Activated naive CD8-positive, alpha-beta T cell treated with anti-CD3 and anti-CD28 coated beads, Interleukin-2, amount 50 U/mL, for 16 hours (primary cell): ENCODE data around the gene NPHS1.
"Not testable (repeated sequence)": the region's sequence is repeated elsewhere in the genome, so short reads cannot be mapped to it uniquely, and the experiment has no call there.

Experiments
- DNase-seq: peaks from one replicate; pipeline ENCODE4 v3.0.0-alpha.2; 2020; ENCODE audit warnings: low read depth, low spot score

NPHS1 gene, protein sequence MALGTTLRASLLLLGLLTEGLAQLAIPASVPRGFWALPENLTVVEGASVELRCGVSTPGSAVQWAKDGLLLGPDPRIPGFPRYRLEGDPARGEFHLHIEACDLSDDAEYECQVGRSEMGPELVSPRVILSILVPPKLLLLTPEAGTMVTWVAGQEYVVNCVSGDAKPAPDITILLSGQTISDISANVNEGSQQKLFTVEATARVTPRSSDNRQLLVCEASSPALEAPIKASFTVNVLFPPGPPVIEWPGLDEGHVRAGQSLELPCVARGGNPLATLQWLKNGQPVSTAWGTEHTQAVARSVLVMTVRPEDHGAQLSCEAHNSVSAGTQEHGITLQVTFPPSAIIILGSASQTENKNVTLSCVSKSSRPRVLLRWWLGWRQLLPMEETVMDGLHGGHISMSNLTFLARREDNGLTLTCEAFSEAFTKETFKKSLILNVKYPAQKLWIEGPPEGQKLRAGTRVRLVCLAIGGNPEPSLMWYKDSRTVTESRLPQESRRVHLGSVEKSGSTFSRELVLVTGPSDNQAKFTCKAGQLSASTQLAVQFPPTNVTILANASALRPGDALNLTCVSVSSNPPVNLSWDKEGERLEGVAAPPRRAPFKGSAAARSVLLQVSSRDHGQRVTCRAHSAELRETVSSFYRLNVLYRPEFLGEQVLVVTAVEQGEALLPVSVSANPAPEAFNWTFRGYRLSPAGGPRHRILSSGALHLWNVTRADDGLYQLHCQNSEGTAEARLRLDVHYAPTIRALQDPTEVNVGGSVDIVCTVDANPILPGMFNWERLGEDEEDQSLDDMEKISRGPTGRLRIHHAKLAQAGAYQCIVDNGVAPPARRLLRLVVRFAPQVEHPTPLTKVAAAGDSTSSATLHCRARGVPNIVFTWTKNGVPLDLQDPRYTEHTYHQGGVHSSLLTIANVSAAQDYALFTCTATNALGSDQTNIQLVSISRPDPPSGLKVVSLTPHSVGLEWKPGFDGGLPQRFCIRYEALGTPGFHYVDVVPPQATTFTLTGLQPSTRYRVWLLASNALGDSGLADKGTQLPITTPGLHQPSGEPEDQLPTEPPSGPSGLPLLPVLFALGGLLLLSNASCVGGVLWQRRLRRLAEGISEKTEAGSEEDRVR (N-terminal part only)

DNA sequence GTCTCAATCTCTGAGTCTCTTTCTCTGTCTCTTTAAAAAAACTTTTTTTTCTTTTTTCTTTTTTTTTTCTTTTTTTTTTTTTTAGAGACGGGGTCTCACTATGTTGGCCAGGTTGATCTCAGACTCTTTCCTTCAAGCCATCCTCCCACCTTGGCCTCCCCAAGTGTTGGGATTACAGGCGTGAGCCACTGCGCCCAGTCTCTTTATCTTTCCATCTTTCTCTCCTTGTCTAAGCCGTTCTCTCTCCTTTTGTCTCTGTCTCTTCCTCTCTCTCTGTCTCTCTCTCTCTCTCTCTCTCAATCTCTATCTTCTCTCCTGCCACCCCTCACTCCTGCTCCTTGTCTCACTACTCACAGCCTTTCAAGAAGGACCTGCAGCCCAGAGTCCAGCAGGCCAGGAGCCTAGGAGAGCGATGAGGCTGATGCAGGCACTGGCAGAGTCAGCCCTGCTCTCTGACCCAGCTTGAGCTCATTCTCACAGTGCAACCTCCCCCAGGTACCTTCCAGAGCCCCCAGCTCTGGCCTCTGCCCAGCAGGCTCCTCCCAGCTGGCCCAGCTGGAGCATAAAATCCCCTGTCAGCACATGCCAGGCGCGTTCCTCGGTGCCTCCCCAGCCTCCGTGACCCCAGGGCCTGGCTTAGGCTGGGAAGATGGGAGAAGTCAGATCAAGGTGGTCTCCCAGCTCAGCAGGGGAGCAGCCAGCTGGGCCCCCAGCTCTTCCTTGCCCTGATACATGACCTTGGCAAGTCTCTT, at the start of gene NPHS1:
Gene NPHS1, minus strand, starts transcription at position 476 of the 752 bp plus-strand sequence. CDS start 667 bp downstream, outside the sequence.
- DNase-seq, result no peak

DNA sequence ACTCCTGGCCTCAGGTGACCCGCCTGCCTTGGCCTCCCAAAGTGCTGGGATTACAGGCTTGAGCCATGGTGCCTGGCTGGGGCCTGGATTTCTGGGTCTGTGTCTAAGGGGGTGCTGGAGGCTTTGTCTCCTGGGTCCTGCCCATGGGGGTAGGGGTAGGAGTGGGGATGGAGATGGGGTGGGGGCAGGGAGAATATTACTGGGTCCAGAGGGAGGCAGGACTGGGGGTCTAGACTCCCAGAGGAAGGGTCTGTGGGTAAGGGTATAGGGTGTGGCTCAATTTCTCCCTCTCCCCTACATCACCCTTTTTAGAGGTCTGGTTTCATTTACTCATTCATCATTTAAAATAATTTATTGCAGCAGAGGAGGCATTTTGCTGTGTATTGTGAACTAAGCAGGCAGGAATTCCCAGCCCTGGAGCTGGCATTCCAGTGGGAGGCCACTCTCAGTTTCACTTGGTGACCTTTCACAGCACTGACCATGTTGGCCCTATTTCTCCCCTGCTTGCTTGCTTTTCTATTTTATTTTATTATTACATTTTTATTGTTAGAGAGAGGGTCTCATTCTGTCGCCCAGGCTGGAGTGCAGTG, 48.8 kb upstream of the NPHS1 start:
- no peak for DNase-seq

DNA sequence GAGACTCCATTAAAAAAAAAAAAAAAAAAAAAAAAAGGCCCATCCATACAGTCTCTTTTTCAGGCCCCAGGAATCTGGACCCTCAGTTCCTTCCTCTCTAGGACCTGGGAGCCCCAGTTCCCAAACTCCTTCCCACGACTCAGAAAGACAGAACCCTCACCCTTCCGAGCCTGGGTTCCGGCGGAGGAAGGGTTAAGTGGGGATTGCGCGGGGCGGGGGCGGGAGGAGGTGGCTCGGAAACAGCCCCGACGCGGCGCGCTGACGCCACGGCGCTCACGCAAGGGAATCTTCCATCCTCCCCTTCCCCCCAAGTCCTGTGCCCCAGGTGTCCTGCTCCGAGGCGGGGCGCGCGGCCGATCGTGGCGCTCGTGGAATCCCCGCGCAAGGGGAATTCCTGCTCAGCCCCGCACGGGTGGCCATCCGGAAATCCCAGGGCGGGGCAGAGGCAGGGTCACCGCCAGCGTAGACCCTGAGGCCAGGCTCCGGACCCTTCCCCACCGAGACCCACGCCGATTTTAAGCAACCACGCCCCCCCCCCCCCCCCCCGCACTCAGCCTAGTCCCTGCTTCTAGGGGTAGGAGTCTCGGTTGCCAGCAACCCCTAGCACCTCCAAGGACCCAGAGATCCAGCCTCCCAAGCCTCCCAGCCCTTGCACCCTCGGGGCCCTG, 47.4 kb upstream of the NPHS1 start:
- peak; percentile 70 for DNase-seq

DNA sequence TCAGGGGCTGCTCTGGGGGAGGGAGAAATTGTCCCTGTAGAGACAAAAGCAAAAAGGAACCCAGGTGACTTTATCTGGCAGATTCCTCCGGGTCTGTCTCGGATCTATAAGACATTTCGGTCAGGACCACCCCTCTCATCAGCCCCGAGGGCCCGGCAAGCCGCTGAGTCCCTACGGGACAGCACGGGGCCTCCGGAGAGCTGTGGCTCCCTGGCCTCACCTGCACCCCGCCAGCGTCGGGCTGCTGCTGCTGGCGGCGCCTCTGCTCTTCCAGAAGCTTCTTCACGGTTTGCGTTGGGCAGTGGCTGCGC, 46.1 kb upstream of the NPHS1 start:
- no peak for DNase-seq

DNA sequence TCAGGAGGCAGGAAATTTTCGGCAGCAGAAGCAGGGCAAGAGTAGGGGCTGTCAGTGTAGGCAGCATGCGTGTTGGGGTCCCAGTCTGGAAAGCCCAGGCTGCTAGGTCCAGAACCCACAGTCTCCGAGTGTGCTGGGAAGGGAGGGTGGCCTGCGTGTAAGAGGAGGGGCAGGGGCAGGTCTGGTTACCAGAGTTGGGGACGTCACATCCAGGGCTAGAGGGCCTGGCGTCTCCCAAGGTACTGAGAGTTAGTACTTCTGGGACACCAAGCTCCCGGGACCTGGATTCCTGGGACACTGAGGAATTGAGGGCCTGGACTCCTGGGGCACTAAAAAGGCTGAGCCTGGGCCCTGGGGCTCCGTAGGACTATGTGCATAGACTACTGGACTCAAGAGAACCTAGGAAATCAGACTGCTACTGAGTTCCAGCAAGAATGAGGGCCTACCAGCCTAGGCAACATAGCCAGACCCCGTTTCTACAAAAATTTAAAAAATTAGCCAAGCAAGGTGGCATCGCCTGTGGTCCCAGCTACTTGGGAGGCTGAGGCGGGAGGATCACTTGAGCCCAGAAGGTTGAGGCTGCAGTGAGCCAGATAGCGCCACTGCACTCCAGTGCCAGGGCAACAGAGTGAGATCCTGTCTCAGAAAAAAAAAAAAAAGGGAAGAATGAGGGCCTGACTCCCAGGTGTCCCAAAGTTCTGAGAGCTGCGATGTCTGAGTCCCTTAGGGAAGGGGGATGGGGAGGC, 45.6 kb upstream of the NPHS1 start:
- DNase-seq, result no peak

DNA sequence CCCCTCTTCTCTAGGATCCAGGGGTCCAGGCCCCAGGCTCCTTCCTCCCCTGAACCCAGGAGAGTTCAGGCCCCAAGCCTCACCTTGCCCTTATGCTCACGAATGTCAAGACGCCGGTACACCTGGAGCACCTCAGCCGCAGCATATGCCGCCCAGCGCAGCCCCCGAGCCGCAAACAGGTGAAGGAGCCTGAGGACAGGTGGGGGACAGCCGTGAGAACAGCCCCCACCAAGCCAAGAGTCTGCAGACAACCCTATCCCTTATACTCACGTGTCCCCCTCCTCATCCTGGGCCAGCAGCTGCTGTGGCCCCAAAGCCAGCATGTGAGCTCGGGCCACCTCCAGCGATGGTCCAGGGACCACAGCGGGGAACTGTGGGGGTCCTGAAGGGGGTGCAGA, 44.3 kb upstream of the NPHS1 start:
- DNase-seq, result no peak

DNA sequence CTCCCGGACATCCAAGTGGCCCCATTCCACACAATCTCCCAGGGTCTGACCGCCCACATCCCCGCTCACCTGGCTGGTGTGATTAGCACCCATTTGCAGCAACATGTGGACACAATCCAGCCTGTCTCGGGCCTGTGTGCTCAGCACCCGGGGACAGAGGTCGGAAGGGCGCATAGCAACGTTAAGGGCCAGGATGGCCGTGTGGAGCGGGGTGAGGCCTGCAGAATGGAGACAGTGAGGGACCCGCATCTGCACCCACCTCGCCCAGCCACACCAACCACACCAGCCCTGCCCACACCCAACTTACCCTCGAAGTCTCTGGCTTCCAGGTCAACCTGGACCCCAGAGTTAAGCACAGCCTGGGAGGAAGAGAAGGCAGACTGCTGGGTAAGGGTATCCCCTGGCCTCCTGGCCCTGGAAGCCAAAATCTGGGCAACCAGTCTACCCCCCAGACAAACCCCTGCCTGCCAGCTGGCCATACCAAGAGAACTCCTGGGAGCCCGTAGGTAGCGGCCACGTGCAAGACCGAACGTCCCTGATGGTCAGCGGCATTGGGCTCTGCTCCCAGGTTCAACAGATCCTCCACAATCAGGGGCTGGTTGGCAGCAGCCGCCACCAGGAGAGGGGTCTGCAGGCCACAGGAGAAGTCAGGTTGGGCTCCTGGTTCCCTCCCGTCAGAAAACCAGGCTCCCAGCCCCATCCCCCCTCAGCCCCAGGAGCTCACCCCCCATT, 43.8 kb upstream of the NPHS1 start:
- no peak for DNase-seq

DNA sequence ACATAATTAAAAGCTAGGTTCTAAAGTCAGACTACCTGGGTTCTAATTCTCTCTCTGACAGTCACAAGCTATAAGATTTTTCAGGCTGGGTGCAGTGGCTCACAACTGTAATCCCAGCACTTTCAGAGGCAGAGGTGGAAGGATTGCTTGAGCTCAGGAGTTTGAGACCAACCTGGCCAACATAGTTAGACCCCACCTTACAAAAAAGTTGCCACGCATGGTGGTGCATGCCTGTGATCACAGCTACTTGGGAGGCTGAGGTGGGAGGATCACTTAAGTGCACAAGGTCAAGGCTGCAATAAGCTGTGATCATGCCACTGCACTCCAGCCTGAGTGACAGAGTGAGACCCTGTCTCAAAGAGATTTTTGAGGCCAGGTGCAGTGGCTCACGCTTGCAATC, 42.0 kb upstream of the NPHS1 start:
- no peak for DNase-seq

DNA sequence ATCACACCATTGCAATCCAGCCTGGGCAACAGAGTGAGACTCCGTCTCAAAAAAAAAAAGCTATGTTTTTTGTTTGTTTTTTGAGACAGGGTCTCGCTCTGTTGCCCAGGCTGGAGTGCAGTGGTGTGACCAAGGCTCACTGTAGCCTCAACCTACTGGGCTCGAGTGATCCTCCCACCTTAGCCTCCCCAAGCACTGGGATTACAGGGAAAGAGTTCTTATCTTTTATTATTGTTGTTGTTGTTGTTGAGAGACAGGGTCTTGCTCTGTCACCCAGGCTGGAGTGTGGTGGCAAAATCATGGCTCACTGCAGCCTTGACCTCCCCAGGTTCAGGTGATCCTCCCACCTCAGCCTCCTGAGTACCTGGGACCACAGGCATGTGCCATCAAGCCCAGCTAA, 39.5 kb upstream of the NPHS1 start:
- DNase-seq, result not testable (repeated sequence)

DNA sequence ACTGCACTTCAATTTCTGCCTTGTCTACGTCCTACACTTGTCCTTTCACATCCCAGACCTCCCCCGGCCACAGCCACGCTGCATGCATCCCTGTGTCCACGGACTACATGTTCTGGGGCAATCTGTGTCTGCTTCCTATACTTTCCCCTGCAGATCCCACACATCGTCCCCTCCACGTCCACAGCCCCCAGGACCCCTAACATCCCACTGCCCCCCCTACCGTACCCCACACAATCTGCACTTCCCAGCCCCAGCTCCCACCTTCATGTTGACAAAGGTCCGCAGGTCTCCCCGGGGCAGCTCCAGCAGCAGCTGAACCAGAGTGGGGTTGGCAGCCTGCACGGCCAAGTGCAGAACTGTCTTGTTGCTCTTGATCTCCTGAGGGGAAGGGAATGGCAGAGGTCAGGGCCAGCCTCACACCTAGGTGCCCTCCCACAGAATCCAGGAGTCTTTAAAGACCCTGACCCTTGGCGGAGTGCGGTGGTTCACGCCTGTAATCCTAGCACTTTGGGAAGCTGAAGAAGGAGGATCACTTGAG, 37.9 kb upstream of the NPHS1 start:
- no peak for DNase-seq

DNA sequence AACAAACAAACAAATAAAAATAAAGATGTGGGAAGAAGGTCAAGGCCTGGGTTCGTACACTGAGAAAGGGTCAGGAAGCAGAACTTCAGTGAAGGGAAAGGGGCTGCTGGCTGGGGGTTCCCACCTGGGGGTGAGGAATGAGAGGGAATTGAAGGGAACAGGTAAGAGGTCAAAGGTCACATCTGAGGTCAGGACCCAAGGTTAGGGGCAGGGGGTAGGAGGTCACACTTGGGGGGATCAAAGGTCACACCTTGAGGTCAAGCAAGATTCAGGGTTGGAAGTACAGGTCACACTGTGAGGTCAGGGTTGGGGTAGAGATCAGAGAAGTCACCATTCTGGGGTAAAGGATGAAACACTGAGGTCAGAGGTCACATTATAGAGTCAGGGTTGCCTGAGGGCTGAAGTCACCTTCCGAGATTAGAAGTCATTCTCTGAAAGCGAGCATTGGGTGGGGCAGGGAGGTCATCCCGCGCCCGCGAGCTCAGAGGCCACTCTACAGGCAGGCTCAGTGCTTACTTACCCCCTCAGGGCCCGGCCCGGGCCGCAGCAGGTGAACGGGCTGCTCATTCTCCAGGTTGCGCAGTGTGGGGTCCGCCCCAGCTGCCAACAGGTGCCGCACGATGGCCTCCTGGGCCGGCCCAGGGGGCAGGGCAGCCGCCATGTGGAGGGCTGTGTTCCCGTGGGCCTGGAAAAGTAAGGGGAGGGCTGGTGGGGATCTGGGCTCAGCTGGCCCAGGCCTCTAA, 37.2 kb upstream of the NPHS1 start:
- no peak for DNase-seq

DNA sequence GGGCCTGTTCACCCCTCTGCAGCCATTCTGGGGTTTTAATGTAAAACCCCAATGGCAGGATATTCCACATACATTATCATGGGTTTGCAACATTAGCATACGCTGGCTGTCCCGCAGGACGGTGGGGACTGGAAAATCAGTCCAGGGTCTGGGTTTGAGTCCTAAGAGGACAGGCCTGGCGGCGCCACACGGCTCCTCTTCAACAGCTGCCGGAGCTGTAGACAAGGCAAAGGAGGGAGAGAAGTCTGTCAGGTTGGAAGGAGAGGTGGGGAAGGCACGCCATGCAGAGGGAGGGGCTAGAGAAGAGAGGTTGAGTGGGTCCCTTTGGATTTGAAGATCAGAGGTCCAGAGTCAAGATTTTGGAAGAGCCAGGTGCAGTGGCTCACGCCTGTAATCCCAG, 36.1 kb upstream of the NPHS1 start:
- no peak for DNase-seq

DNA sequence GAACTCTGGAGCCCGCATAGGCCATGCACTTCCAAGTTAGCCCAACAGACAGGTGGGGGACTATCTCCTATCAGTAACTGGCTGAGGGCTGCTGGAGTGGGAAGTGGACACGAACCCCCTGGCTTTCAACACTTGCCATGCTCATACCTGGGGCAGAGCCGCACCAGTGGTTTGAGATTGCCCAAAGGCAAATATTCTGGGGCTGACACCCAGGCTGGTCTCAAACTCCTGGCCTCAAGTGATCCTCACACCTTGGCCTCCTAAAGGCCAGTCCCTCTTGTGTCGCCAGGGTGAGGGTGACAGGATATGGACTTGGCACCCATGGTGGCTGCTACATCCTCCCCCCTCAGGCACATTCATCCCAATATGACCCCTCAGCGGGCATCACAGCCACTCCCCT, 34.9 kb upstream of the NPHS1 start:
- no peak for DNase-seq

DNA sequence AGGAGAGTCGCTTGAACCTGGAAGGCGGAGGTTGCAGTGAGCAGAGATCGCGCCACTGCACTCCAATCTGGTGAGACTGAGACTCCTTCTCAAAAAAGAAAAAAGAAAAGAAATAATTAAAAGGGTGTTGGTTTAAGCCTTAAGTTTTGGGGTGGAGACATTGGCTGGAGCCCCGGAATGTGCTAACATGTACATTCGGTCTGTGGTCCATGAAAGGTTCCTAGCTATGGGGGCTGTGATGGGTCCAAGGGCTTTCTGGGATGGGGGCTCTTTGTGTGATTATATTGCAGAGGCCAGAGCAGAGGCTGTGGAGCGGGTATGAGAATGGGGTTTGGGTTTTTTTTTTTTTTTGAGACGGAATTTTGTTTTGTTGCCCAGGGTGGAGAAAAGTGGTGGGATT, 33.6 kb upstream of the NPHS1 start:
- DNase-seq, result no peak

DNA sequence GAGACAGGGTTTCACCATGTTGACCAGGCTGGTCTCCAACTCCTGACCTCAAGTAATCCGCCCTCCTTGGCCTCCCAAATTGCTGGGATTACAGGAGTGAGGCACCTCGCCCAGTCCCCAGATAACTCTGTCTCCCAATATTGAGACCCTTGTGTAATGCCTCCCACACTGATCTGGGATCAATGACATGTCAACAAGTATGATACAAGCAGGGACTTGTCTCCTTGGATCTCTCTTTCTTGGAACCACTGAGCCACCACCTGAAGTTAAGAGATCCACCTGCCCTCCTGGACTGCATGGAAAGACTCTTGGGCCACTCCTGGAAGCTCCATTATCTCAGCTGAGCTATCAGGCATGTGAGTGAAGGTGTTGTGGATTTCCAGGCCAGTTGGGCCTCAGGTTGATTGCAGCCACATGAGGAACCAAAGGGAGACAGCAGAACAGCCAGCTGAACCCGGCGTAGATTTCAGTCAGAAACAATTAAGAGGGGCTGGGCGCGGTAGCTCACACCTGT, 33.0 kb upstream of the NPHS1 start:
- no peak for DNase-seq

DNA sequence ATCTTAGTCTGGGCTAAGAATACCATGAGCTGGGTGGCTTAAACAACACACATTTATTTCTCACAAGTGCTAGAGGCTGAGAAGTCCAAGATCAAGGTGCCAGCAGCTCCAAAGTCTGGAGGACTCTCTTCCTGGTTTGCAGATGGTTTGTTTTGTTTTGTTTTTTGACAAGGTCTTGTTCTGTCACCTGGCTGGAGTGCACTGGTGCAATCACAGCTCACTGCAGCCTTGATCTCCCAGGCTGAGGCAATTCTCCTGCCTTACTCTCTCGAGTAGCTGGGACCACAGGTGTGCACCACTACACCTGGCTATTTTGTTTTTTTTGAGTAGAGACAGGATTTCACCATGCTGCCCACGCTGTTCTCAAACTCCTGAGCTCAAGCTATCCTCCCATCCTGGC, 31.6 kb upstream of the NPHS1 start:
- DNase-seq, result no peak

DNA sequence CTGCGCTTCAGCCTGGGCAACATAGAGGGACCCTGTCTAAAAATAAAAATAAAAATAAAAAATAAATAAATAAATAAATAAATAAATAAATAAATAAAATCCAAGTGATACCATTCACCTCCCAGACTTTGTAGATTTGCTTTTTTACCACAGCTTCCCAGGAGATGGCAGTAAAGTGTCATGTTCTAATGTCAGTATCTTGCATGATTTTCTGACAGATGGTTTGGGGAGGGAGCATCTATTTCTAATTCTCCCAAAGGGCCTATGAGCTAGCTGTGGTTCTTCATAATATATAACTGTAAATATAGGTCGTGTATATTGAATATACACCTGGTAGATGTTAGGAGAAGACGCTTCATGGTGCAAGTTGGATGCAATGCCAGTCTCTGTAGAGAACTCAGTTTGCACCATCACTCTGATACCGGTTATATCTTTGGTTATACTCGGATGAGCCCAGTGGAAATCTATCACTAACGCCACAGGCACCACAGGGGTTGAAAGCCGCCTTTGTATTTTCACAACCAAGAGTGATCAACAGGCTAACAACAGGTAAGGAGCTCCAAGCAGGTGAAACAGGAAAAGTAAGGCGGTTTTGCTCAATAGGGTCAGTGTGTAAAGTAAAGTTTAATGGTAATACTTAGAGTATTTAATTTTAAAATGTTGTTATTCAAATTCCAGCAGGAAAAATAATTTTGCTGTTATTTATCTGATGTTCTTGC, 30.0 kb upstream of the NPHS1 start:
- no peak for DNase-seq
